Upper lobe of left lung (tissue), 6 donors: ENCODE measurements around the gene BAHD1. TPM values are rescaled to one million over a fixed set of nuclear protein-coding genes. Genes with fewer than 3 reads are reported as not detected.

Source experiments
- ATAC-seq, 2 donors: fragments of 200-7000 bp; cut with Tn5 transposase; one replicate each; pipeline ENCODE4 v1.9.1; 2022; ENCODE audit warnings: mild to moderate bottlenecking in 2 of 2, moderate library complexity in 2 of 2; ENCODE audit not compliant: low FRiP score in 2 of 2
- DNase-seq, 2 donors: peaks; one replicate each; pipeline ENCODE4 v3.0.0-alpha.2; 2019 to 2020
- H3K27ac ChIP-seq, 4 donors: fragments of 200-600 bp; sonication (generic); one replicate each; pipeline ENCODE4 v1.5.1; 2016 to 2019
- H3K27me3 ChIP-seq, 4 donors: fragments of 200-600 bp; sonication (generic); one replicate each; pipeline ENCODE4 v1.5.1; 2017 to 2019
- H3K36me3 ChIP-seq, 4 donors: fragments of 200-600 bp; sonication (generic); one replicate each; pipeline ENCODE4 v1.5.1; 2016 to 2019
- H3K4me1 ChIP-seq, 4 donors: fragments of 200-600 bp; sonication (generic); one replicate each; pipeline ENCODE4 v1.5.1; 2018 to 2019
- H3K4me3 ChIP-seq, 4 donors: fragments of 200-600 bp; sonication (generic); one replicate each; pipeline ENCODE4 v1.5.1; 2017 to 2019; ENCODE audit warnings: mild to moderate bottlenecking in 2 of 4, moderate library complexity in 1 of 4
- H3K9me3 ChIP-seq, 4 donors: fragments of 200-600 bp; sonication (generic); one replicate each; pipeline ENCODE4 v1.5.1; 2018 to 2019
- EP300 ChIP-seq, 4 donors: sonication (generic); formaldehyde crosslinking; IDR thresholded peaks; one replicate each; pipeline ENCODE4 v1.5.1; 2017; ENCODE audit warnings: antibody characterized with exemption in 4 of 4, control low read depth in 2 of 4
- POLR2A ChIP-seq, 4 donors: fragments of 450-650 bp; IDR thresholded peaks; one replicate each; pipeline ENCODE4 v1.5.1; 2016 to 2017; ENCODE audit warnings: antibody characterized with exemption in 4 of 4, mild to moderate bottlenecking in 2 of 4
- POLR2AphosphoS5 ChIP-seq, 2 donors: sonication (generic); formaldehyde crosslinking; IDR thresholded peaks; one replicate each; pipeline ENCODE4 v1.5.1; 2017; ENCODE audit warnings: antibody characterized with exemption in 2 of 2
- WGBS, 2 donors: methylation state at CpG; one replicate each; pipeline ENCODE4 v1.1.5; 2017 to 2018; 5-methylcytosine and 5-hydroxymethylcytosine counted together
- total RNA-seq, 6 donors: library from RNA; depleted of rRNA in 4 of 6; stranded (reverse); fragments of >200 nt in 4 of 6; gene quantifications; one replicate each; pipeline versions ENCODE4 v1.1.0 to v1.2.1, GENCODE V29; 2016 to 2021
- TF ChIP-seq, protein P1 (sequence below), 6 experiments: fragments of 450-650 bp in 4 of 6; fragments of 200-600 bp in 2 of 6; sonication (generic) in 2 of 6; IDR thresholded peaks; one replicate each; pipeline ENCODE4 v1.5.1; 2016 to 2019; ENCODE audit warnings: antibody characterized with exemption in 6 of 6
- donor health status: DM: no; HTN: no; CAD: no; lungs with moderate emphysema.
- donor health status: DM: no; HTN: yes; CAD: no; lungs with severe emphysema.

The BAHD1 gene
- total RNA-seq, 6 donors from 2014 or later: 21.0 to 36.9 (median 28.5) TPM

DNA sequence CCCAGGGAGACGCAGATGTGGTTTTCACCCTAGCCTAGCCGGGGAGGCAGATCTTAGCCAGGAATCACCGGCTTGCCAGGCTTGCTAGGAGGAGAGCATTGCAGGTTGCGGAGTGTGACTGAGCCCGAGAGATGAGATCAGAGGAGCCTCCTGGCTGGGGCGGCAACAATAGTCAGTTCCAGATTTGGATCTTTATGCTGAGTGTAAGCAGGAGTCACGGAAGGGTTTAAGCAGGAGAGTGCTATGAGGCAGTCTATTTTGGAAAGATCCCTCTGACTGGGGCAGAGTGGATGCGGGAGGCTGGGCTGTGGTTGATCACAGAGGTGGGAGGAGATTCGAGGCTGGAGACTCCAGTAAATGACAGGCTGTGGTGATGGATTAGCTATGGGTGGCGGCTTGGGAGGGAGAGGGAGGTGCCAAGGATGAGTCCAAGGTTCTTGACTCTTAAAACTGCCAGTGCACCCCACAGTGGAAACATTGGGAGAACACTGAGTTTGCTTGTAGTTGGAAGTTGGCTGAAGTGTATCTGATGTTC is 10.4 kb upstream of the BAHD1 start:
- Histone ChIP-seq H3K27ac (no peak overlapping the region), H3K4me3 (no peak overlapping the region), H3K4me1 (peaks cover 0 to 2% (median under 1%) of the 10 kb centered on the region in 4 donors), H3K9me3 (no peaks in the 10 kb centered on the region), H3K36me3 (peaks cover 0 to 6% (median 0%) of the 10 kb centered on the region in 4 donors), H3K27me3 (peaks cover 0 to 5% (median 0%) of the 10 kb centered on the region in 4 donors)
- ATAC-seq (peak; percentile 6 to 63), DNase-seq (no peak)
- 74 to 86% methylated on average over 10 of the region's 10 CpGs for WGBS, 2 donors
- TF ChIP-seq EP300 (IDR thresholded peaks at IDR 0.05) (no peak), POLR2A (IDR thresholded peaks at IDR 0.05) (no peak), POLR2AphosphoS5 (IDR thresholded peaks at IDR 0.05) (no peak)
- TF ChIP-seq, protein P1, sequence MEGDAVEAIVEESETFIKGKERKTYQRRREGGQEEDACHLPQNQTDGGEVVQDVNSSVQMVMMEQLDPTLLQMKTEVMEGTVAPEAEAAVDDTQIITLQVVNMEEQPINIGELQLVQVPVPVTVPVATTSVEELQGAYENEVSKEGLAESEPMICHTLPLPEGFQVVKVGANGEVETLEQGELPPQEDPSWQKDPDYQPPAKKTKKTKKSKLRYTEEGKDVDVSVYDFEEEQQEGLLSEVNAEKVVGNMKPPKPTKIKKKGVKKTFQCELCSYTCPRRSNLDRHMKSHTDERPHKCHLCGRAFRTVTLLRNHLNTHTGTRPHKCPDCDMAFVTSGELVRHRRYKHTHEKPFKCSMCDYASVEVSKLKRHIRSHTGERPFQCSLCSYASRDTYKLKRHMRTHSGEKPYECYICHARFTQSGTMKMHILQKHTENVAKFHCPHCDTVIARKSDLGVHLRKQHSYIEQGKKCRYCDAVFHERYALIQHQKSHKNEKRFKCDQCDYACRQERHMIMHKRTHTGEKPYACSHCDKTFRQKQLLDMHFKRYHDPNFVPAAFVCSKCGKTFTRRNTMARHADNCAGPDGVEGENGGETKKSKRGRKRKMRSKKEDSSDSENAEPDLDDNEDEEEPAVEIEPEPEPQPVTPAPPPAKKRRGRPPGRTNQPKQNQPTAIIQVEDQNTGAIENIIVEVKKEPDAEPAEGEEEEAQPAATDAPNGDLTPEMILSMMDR (IDR thresholded peaks at IDR 0.05): no peak

DNA sequence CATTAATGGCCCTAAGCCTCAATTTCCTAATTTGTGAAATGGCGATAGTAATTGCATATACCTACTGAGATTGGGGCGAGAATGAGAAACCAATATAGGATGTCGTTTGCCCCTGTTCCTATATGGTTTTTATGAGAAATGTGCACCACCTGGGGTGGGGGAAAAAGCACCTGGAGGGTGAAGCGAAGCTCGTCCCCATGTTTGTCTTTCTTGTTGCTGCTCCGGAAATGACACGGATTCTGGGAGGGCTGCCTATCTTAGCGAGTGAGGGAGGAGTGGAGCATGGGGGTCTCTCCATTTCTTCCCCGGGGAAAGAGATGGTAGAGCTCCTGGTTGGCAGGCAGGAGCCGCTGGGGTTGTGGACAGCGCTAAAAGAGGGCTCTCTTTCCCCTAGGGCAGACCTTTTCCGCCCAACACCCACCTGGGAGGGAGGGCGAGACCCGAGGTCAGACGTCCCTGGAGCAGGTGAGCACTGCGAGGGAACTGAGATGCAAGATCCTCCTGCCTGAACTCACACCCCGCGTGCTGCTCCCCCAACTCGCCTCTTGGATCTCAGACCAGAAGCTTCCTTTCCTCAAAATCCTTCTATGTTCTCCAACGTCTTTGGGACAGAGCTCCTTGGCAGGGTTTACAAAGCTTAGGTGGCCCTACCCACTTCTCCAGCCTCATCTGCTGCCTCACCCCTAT is 5.6 kb upstream of the BAHD1 start:
- Histone ChIP-seq H3K9me3 (no peaks in the 10 kb centered on the region), H3K36me3 (no peaks in the 10 kb centered on the region), H3K4me3 (no peak overlapping the region), H3K27me3 (peaks cover 0 to 34% (median 14%) of the 10 kb centered on the region in 4 donors), H3K27ac (no peak overlapping the region), H3K4me1 (peaks cover 28 to 35% (median 29%) of the 10 kb centered on the region in 4 donors)
- ATAC-seq (no peak), DNase-seq (no peak)
- TF ChIP-seq POLR2AphosphoS5 (IDR thresholded peaks at IDR 0.05): no peak
- TF ChIP-seq EP300 (IDR thresholded peaks at IDR 0.05): no peak
- TF ChIP-seq POLR2A (IDR thresholded peaks at IDR 0.05): no peak
- TF ChIP-seq, protein P1 (IDR thresholded peaks at IDR 0.05): no peak
- WGBS, 2 donors: 51 to 58% methylated on average over 20 of the region's 20 CpGs

DNA sequence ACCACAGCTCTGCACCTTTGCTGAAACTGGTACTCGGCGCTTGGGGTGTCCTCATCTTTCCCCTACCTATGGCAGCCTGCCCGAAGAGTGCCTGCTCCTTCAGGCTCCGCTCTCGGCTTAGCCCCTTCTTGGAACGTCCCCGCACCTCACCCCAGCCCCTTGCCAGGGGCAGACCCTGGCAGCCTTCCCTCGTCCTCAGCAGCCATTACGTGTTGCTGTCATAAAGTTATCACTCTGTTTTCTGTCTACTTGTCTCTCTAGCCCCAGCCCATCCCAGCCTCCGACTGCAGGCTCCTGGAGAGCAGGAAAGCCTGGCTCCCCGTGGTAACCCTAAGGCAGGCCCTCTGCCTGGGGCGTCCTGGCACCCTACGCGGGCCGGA is 5.1 kb upstream of the BAHD1 start:
- ATAC-seq (no peak), DNase-seq (no peak)
- peaks cover 0 to 34% (median 14%) of the 10 kb centered on the region in 4 donors for H3K27me3 ChIP-seq
- no peaks in the 10 kb centered on the region for H3K9me3 ChIP-seq
- peaks cover 30 to 39% (median 32%) of the 10 kb centered on the region in 4 donors for H3K4me1 ChIP-seq
- H3K36me3 ChIP-seq: no peaks in the 10 kb centered on the region
- TF ChIP-seq EP300 (IDR thresholded peaks at IDR 0.05) (no peak), POLR2AphosphoS5 (IDR thresholded peaks at IDR 0.05) (no peak), POLR2A (IDR thresholded peaks at IDR 0.05) (no peak)
- TF ChIP-seq, protein P1 (IDR thresholded peaks at IDR 0.05): no peak
- H3K4me3 ChIP-seq: peak overlapping the region in 3 of 4 donors; percentile 27 to 45 (median 40)
- H3K27ac ChIP-seq: no peak overlapping the region
- WGBS, 2 donors: 8 to 9% methylated on average over 13 to 14 of the region's 15 CpGs

DNA sequence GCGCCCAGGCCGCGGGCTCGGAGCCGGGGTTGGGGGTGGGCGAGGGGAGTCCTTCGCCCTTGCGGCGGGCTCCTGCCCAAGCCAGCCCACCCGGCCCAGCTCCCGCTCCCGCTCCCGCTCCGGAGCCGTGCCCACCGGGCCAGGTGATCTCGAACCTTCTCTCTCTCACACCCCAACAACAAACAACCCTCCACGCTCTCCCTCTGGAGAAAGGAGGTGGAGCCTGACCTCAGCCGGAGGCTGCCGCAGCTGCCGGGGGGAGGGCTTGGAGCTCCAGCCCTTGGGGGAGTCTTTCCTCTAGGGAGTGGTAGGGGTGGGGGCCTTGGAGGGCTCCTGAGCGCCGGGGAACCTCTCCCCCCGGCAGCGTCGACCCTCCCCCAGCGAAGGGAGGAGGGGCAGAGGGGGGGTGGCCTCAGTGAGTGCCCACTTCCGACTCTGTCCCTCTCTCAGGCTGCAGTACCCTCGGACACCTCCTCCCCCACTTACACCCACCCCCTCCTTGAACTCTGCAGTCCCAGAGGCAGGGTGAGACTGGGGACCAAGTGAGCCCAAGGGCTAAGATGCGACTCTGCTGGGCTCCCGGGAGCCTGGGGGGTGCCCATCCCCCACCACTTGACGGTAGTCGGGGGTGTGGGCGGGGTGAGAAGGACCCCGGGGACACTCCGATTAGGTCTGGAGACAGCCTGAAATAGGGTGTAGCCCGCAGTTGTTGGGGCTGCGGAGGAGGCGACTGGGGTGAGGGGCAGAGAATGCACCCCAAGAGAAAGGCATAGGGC is 4.4 kb upstream of the BAHD1 start:
- peak in 1 of 2 donors; percentile 81 for DNase-seq

More for the DNA sequence above, 4.4 kb upstream of the BAHD1 start:
- H3K9me3 ChIP-seq: no peaks in the 10 kb centered on the region
- TF ChIP-seq EP300 (IDR thresholded peaks at IDR 0.05): no peak
- no peak for TF ChIP-seq POLR2A (IDR thresholded peaks at IDR 0.05)
- no peak for TF ChIP-seq POLR2AphosphoS5 (IDR thresholded peaks at IDR 0.05)
- TF ChIP-seq, protein P1 (IDR thresholded peaks at IDR 0.05): no peak
- peaks cover 30 to 39% (median 32%) of the 10 kb centered on the region in 4 donors for H3K4me1 ChIP-seq
- H3K27ac ChIP-seq: no peak overlapping the region
- H3K4me3 ChIP-seq: peak overlapping the region in 3 of 4 donors; percentile 27 to 45 (median 40)
- peaks cover 0 to 34% (median 14%) of the 10 kb centered on the region in 4 donors for H3K27me3 ChIP-seq
- ATAC-seq: no peak
- 1 to 2% methylated on average over 6 to 37 of the region's 39 CpGs for WGBS, 2 donors
- H3K36me3 ChIP-seq: no peaks in the 10 kb centered on the region
